Measurements from ENCODE around the gene ZNF70.

Gene ZNF70

DNA sequence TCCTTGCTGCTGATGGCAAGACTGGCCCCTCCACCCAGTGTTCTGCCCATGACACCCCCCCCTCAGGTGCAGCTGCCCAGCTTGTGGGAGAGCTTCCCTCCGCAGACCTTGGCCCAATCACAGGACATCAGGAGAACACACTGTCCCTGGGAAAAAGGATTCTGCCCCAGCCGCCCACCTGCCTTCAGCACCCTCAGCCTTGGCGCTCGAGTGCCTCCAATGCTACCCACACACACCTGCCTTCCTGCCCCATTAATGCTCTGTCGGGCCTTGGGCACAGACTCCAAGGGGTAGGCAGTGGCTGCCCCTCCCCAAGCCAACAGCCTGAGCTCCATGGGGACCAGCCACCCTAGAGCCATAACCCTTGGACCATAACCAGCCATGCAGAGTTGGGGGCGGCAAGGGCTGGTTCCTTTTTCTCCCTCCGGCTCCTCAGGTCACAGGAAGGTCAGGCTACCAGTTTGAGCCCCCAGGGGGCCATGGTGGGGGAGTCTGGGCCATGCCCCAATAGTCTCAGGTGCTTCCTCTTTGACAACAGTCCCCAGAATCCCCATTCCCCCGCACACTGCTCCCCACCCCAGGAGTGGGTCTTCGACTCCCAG, 1.3 kb upstream of the ZNF70 start:
- H3K27me3 ChIP-seq: no peaks in the 10 kb centered on the region
- no peaks in the 10 kb centered on the region for H3K36me3 ChIP-seq
- peaks cover 2% of the 10 kb centered on the region; the same call in 1 of the 2 replicates for H3K4me1 ChIP-seq
- no peaks in the 10 kb centered on the region for H3K9me3 ChIP-seq
- no peak for DNase-seq
- TF ChIP-seq, protein P1, sequence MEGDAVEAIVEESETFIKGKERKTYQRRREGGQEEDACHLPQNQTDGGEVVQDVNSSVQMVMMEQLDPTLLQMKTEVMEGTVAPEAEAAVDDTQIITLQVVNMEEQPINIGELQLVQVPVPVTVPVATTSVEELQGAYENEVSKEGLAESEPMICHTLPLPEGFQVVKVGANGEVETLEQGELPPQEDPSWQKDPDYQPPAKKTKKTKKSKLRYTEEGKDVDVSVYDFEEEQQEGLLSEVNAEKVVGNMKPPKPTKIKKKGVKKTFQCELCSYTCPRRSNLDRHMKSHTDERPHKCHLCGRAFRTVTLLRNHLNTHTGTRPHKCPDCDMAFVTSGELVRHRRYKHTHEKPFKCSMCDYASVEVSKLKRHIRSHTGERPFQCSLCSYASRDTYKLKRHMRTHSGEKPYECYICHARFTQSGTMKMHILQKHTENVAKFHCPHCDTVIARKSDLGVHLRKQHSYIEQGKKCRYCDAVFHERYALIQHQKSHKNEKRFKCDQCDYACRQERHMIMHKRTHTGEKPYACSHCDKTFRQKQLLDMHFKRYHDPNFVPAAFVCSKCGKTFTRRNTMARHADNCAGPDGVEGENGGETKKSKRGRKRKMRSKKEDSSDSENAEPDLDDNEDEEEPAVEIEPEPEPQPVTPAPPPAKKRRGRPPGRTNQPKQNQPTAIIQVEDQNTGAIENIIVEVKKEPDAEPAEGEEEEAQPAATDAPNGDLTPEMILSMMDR (IDR thresholded peaks at IDR 0.05; ENCODE audit: low read depth, low read length): no peak
- no peak overlapping the region for H3K4me3 ChIP-seq (ENCODE audit: low read depth, low read length)

DNA sequence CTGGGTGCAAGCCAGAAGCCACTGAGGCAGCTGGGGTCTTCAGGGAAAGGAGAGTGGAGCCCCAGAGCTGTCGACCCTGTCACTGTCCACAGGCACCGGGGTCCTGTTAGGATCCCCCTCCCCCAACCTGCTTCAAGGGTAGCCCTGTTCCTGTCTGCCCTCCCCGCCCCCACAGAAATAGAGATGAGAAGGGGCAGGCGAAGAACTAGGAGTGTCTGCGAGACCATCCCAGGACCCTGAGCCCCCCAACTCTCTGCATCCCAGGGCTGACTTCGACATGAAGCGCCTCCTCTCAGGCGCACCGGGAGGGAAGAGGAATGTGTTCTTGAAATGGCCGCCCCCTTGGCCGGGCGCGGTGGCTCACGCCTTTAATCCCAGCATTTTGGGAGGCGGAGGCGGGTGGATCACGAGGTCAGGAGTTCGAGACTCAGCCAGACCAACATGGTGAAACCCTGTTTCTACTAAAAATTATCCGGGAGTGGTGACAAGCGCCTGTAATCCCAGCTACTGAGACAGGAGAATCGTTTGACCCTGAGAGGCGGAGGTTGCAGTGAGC, 607 bp upstream of the ZNF70 start:
- peaks cover 2% of the 10 kb centered on the region; the same call in 1 of the 2 replicates for H3K4me1 ChIP-seq
- TF ChIP-seq, protein P1 (IDR thresholded peaks at IDR 0.05; ENCODE audit: low read depth, low read length): no peak
- peak overlapping the region; percentile 79 for H3K4me3 ChIP-seq (ENCODE audit: low read depth, low read length)
- peak; percentile 33 for DNase-seq
- H3K9me3 ChIP-seq: no peaks in the 10 kb centered on the region
- no peaks in the 10 kb centered on the region for H3K36me3 ChIP-seq
- no peaks in the 10 kb centered on the region for H3K27me3 ChIP-seq

DNA sequence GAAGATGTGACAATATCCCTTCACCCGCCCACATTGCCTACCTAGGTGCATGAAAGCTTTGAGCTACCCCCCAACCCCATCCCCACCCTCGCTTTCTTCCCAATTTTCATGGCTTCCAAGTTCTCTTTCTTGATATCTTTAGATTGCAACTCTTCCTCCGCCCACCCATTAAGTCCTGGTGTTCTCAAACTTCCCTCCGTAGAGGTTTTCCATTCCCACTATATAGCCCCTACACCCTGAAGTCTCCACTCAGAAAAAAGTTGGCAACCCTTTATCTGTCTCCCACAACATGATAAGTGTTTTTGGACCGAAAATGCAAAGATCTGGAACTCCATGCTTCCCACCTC, 572 bp downstream of the ZNF70 start:
- peak overlapping the region; percentile 72 for H3K4me3 ChIP-seq (ENCODE audit: low read depth, low read length)
- H3K36me3 ChIP-seq: no peaks in the 10 kb centered on the region
- TF ChIP-seq, protein P1 (IDR thresholded peaks at IDR 0.05; ENCODE audit: low read depth, low read length): no peak
- H3K4me1 ChIP-seq: peaks cover 2% of the 10 kb centered on the region; the same call in 1 of the 2 replicates
- H3K27me3 ChIP-seq: no peaks in the 10 kb centered on the region
- DNase-seq: no peak
- no peaks in the 10 kb centered on the region for H3K9me3 ChIP-seq

DNA sequence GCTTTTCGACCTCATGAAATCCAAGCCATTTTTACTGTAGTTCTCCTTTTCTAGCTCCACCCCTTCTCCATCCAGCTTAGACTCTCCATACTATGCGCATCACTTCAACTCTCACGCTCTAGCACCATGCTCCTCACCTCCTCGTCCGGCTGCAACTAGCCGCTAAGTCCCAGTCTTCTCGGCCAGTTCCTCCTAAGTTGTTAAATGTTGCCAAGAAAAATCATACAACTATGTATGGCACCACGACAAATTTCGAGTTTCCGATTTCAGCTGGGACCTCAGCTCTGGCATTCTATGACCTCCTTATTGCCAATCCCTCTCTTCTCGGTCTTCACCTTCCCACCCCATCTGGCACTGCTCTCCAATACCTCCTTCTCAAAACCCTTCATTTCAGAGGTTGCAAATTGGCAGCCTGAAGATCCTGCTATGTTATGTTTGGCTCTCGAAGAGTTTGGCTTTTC, 1.0 kb downstream of the ZNF70 start:
- Histone ChIP-seq H3K4me3 (ENCODE audit: low read depth, low read length) (peak overlapping the region; percentile 72), H3K27me3 (no peaks in the 10 kb centered on the region), H3K4me1 (peaks cover 2% of the 10 kb centered on the region; the same call in 1 of the 2 replicates)

DNA sequence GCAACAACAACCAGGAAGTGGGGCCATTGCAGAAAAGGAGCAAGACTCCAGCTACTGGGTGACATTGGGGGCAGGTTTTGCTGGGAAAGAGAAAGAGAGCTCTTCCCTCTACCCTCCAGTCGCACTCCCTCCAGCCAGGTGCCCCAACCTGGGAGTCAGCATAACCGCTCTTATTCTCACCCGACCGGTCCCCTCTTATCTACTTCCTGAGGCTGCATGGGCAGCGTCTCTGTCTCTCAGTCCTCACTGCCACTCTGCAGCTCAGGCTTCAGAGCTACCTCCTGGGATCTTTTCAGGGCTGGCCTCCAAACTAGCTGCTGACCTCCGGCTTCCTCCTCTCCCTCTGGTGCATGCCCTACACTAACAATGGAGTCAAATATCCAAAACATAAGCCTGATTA, 5.1 kb downstream of the ZNF70 start:
- Histone ChIP-seq H3K9me3 (no peaks in the 10 kb centered on the region), H3K4me3 (ENCODE audit: low read depth, low read length) (no peak overlapping the region), H3K36me3 (peaks cover 25% of the 10 kb centered on the region), H3K4me1 (no peaks in the 10 kb centered on the region; the same call in 1 of the 2 replicates), H3K27me3 (no peaks in the 10 kb centered on the region)
- no peak for DNase-seq
- TF ChIP-seq, protein P1 (IDR thresholded peaks at IDR 0.05; ENCODE audit: low read depth, low read length): no peak

More for the DNA sequence above, 1.0 kb downstream of the ZNF70 start:
- TF ChIP-seq, protein P1 (IDR thresholded peaks at IDR 0.05; ENCODE audit: low read depth, low read length): no peak
- Histone ChIP-seq H3K36me3 (peaks cover 3% of the 10 kb centered on the region), H3K9me3 (no peaks in the 10 kb centered on the region)
- DNase-seq: no peak

DNA sequence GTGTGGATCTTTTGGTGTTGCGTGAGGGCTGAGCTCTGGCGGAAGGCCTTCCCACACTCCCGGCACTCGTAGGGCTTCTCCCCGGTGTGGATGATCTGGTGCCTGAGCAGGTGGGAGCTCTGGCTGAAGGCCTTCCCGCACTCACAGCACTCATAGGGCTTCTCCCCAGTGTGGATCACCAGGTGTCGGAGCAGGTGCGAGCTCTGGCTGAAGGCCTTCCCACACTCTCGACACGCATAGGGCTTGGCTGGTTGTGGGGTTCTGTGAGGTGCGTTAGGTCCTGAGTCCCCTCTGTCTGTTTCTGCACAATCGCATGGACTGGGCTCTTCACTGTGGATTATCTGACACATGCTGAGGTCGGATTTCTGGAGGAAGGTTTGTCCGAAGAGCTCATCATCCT, 6.4 kb downstream of the ZNF70 start:
- Histone ChIP-seq H3K9me3 (no peaks in the 10 kb centered on the region), H3K4me1 (no peaks in the 10 kb centered on the region), H3K4me3 (ENCODE audit: low read depth, low read length) (no peak overlapping the region), H3K27me3 (no peaks in the 10 kb centered on the region), H3K36me3 (peaks cover 25% of the 10 kb centered on the region)
- TF ChIP-seq, protein P1 (IDR thresholded peaks at IDR 0.05; ENCODE audit: low read depth, low read length): no peak
- no peak for DNase-seq
